HG03097 (cell line): ENCODE data around the gene FPR3.
"Not testable (repeated sequence)": the region's sequence is repeated elsewhere in the genome, so short reads cannot be mapped to it uniquely, and the experiment has no call there.

Experiments
- ATAC-seq: cut with Tn5 transposase; IDR thresholded peaks from one replicate; pipeline ENCODE4 v1.9.1; 2021; ENCODE audit not compliant: unreplicated experiment, low FRiP score

FPR3 gene, protein sequence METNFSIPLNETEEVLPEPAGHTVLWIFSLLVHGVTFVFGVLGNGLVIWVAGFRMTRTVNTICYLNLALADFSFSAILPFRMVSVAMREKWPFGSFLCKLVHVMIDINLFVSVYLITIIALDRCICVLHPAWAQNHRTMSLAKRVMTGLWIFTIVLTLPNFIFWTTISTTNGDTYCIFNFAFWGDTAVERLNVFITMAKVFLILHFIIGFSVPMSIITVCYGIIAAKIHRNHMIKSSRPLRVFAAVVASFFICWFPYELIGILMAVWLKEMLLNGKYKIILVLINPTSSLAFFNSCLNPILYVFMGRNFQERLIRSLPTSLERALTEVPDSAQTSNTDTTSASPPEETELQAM

DNA sequence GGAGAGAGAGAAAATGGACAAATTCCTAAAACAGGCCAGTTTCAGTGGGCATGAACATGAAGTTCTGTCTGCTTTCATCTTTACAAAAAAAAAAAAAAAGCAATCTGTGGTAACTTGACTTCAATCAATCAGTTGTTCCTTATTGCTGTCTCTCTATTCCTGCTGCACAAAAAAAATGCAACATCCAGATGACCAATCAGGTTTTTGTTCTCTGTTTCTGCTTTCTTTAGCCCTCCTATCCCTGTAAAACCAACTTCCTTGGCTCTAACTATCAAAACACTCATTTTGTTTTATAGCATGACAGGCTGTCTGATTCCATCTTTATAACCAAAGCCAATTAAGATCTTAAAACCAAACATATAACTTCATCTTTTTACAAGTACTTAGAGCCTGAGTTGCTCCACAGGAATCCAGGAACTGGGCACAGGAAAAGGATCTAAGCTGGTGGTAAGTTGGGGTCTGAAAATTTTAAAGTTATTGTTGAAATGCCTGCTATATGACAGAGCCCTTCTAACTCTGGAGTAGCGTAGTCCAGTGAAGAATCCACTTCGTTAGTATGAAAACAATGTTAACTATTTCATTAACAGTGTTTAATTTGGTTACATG, at the start of gene FPR3:
Gene FPR3, plus strand, starts transcription at position 273 of the 606 bp plus-strand sequence. CDS start 28,592 bp downstream, outside the sequence.
- no peak for ATAC-seq

DNA sequence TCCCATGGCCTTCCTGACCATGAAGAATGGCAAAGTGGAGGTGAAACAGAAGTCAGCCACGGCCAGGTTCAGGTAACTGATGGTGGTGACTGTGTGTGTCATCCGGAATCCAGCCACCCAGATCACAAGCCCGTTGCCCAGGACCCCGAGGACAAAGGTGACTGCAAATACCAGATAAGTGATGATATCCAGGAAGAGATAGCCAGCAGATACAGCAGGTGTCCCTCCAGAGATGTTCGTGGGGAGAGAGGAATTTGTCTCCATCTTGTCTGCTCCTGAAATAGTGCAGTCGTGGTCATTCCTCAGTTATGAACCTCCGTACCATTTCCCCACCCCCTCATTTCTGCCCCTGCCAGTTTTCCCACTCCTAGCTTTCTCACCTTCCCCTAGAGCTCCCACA, 48.2 kb upstream of the FPR3 start:
- ATAC-seq = no peak

DNA sequence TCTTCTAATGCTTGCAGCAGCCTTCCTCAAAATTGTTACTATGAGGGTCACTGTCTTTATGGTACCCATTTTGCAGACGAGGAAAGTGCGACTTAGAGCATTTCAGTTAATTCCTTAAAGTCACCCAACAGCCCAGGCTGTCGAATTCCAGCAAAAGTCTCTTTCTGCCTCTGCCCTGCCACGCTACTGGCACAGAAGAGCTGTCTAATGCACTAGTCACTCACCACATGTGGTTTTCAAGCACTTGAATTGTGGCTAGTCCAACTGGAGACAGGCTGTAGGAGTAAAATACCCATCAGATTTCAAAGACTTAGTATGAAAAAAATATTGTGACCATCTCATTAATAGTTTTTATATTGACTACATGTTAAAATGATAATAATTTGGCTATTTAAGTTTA, 45.0 kb upstream of the FPR3 start:
- ATAC-seq = no peak

DNA sequence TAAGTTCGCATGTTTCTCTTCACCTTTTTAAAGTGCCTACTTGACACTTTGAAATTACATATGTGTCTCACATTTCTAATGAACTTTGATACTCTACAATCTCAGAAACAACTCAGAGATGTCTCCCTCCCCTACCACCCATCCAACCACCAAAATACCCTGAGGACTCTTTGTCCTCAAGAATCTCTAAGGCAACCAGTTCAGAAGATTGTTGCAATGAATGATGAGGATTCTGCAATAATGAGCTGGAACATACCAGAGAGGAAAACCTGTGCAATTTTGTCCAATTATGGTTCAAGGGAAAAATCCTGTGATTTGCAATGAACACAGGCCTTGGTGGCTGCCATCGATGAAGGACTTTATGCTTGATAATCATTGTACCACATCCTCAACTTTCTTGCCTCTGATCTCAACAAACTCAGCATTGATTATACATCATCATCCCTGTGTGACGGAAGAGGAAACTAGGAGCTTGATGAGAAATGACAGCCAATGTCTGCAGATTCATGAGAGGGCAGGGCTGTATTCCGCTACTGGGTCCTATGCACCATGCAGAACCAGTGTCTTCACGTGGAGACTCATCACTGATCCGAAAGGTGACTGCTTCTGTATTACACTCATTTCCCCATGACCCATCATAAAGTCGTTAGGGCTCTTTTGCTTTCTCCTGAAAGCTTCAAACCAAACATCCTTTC, 44.4 kb upstream of the FPR3 start:
- ATAC-seq = no peak

DNA sequence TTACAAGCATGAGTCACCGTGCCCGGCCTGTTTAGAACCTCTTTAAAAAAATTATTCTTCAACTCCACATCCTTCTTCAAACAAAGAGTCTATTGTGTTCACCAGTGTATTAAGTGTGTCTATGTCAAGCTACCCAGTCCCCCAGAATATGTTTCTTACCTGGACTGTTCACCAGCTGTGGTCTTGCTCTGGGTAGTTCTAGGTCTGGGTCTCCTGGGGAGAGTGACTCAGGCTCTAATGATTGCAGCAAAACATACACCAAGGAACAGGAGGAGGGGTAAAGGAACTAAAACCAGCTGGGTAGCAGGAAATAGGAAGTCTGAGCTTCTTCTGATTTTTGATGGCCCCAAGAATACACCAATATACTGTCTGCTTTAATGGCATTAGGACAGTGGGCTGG, 43.3 kb upstream of the FPR3 start, which contains the start of gene FPR1:
Gene FPR1, minus strand, starts transcription at position 224 of the 400 bp plus-strand sequence. CDS start 4,884 bp downstream, outside the sequence.
- no peak for ATAC-seq

DNA sequence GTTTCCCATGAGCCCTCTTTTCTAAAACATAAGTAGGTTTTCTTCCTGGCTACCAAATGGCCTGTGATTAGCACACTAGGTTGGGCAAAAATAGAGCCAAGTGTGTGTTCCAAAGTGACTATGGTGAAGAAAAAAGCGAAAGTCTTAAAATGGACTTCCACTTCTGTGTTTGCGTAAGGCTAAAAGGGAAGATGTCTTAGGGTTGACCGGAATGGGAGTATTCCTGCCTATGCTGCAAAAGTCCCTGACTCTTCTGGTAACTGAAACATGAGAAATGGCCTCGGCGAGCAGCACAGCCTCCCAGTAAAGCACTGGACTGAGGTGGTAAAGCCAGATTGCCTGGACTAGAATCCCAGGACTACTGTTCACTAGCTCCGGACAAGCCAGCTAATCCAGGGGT, 40.8 kb upstream of the FPR3 start:
- no peak for ATAC-seq

DNA sequence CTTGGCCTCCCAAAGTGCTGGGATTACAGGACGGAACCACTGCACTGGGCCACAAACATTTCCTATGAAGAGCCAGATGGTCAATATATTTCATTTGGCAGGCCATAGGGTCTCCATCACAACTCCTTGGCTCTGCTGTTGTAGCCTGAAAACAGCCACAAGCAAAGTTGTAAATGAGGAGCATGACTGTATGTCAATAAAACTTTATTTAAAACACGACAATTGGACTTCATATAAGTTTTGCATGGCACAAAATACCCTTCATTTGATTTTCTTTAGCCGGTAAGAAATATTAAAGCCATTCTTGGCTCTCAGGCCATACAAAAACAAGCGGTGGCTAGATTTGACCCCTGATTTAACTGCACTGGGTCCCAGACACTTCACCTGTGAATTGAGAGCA, 40.2 kb upstream of the FPR3 start:
- no peak for ATAC-seq

DNA sequence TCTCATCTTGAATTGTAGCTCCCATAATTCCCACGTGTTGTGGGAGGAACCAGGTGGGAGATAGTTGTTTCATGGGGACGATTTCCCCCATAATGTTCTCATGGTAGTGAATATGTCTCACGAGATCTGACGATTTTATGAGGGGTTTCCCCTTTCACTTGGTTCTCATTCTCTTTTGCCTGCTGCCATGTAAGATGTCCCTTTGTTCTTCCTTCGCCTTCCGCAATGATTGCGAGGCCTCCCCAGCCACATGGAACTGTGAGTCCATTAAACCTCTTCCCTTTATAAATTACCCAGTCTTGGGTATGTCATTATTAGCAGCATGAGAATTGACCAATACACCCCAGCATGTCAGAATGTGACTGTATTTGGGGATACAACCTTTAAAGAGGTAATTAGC, 39.4 kb upstream of the FPR3 start:
- ATAC-seq = no peak

DNA sequence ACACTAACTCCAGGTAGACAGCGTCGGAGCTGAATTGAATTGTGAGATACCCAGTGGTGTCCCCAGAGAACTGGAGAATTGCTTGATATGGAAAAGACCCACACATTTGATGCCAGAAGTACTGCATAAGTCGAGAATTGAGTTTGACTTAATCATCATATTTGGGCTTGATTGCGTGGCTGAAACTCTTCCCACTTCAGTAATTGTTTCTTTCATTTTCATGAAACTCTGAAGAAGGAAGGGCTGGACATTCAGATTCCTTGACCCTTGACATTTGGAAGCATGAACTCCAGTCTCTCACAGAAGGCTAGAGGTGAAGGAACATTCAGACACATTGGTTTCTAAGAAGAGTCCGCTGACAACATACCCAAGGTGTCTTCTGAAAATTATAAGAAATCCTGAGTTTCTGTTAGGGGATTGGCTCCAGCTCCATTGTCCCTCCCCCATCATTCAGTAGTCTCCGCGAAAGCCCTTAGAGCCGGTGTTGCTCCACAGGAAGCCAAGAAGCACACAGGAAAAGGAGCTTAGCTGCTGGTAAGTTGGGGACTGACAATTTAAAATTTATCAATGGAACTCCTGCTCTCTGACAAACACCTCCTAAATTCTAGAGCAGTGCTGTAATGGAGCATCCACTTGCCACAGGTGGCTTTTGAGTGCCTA, 34.1 kb upstream of the FPR3 start, which contains the start of gene FPR2:
Gene FPR2, plus strand, starts transcription at position 484 of the 660 bp plus-strand sequence. CDS start 7,479 bp downstream, outside the sequence.
- ATAC-seq = no peak

DNA sequence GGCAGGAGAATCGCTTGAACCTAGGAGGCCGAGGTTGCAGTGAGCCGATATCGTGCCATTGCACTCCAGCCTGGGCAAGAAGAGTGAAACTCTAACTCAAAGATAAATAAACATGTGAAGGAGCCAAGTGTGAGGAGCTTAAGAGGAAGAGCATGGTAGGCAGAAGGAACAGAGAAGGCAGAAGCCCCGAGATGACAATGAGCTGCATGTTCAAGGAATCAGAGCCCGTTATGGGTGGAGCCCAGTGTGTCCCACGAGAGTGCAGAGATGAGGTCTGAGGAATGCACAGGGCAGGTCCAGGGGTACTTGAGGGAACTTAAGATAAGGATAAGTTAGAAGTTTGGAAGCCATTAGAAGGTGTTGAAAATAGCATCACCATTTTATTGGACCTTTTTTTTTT, 33.3 kb upstream of the FPR3 start:
- no peak for ATAC-seq

DNA sequence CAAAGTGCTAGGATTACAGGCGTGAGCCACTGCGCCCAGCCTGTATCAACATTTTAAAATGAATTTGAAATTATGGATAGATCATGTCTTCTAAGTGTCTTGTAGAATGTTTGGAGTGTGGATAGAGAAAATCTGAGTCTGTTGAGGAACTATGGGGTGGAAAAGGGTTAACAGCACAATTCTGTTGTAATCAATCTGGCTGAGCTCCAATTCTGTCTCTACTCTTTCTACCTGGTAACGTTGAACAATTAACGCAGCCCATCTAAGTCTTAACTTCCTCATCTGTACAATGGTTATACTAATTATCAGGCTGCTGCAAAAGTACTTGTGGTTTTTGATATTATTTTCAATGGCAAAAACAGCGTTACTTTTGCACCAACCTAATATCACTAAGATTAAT, 29.9 kb upstream of the FPR3 start:
- ATAC-seq = no peak

DNA sequence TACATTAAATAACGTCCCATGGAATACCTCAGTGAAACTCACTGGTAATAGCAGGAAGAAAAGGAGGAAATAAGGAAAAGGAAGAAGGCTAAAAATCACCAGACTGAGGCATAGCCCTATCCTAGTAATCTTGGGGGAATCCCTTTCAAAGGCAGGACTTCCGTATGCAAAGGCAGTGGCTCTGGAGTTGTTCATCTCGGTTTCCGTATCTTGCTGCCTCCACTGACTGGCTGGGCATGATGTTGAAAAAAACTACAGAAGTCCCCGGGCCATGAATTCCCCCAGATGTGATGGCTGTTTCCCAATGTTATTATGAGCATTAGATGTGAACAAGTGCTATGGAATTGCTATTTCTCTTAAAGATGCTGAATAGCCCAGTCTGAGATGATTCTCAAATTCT, 28.5 kb upstream of the FPR3 start:
- no peak for ATAC-seq

DNA sequence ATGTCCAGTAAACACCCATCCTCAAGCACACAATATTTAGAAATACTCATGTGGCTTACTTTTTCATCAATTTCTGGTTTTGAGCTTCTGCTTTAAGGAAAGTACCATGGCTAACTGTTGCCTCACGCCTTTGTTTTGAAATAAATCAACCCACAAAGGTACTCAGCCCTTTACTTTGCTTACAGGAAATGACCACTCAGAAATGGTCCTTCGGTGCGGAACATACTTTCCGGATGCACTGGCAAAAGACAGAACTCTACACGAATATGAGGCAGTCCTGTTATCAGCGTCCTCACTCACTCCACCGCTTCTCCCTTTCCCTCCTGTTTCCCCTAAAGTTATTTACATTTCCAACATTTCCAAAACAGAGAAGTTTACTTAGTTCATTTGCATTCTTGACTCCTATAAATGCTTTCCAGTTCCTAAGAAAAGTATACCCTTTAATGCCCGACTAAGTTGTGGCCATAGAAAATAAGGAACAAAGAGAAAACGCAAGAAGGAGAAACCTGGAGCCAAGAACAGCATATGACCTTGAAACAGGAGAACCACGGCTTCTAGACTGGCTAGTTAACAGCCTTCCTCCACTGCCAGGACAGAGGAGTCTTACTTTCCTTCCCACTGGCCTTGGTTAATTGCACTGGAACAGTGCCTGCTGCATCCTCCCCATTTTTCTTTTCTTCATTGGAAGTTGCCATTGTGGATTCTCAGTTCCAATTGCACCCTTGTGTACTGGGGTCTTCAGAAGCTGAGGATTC, 23.4 kb upstream of the FPR3 start:
- ATAC-seq = no peak

DNA sequence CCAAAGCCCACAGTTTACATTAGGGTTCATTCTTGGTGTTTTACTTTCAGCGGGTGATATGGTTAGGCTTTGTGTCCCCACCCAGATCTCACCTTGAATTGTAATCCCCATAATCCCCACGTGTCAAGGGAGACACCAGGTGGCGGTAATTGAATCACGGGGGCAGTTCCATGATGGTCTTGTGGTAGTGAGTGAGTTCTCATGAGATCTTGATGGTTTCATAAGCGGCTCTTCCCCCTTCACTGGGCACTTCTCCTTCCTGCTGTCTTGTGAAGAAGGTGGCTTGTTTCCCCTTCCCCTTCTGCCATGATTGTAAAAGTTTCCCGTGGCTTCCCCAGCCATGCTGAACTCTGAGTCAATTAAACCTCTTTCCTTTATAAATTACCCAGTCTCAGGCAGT, 22.0 kb upstream of the FPR3 start:
- ATAC-seq = no peak

DNA sequence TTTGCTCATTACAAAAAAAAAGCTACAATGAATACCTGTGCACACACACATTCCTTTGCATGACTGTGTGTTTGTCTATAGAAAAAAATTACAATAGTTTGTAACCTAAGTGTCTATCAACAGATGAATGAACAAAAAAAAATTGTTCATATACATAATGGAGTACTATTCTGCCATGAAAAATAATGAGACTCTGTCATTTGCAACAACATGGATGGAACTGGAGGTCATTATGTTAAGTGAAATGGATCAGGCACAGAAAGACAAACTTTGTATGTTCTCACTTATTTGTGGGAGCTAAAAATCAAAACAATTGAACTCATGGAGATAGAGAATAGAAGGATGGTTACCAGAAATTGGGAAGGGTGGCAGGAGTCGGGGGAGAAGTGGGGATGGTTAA, 18.4 kb upstream of the FPR3 start:
- ATAC-seq = not testable (repeated sequence)

DNA sequence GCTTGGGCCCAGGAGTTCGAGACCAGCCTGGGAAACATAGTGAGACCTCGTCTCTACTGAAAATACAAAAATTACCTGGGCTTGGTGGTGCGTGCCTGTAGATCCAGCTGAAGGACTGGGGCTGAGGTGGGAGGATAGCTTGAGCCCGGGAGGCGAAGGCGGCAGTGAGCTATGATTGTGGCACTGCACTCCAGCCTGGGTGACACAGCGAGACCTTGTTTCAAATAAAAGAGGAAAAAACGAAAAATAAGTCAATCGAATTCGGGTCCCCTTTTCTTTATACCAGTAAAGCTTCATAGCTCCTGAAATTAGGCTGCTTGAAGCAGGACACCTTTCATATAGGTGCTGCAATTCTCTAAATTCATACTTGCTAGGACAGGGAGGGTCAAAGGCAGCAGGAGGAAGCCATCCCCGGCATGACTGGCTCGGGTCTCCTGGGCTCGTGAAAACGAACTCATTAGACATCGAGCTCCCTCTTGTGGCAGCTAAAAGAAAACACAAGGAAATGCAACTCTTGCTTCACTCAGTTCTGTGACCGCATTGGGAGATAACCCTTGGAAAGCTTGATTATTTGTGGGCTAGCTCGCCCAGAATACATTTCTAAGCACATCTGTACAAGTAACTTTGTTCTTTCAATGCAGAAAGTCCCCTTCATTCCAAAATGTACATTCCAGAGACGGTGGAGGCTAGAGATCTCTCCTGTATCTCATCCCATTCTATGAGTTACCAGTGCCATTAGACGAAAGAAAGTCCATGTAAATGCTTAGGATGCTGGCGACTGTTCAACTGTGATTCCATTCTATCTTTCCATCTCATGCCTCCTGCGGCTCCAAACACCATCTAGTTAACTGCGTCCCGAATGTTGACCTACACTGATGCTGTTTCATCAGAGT, 17.1 kb upstream of the FPR3 start:
- no peak for ATAC-seq

DNA sequence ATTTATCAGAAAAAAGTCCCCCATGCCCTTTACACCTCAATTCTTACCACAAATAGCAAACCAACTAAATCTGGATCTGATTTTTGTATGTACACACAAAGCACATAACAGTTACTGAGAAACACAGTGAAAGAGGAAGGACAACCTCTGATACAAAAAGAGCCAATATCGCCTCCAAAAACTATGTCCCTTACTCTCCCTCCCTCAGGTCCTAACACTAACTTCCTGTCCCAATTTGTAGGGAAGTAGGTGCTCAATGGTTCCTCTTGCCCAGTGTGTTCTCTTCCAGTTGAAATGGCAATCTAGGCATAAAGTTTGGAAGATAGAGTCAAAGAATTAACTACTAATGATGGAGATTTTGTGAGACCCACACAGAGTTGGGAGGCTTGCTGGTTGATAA, 15.8 kb upstream of the FPR3 start:
- ATAC-seq = no peak

DNA sequence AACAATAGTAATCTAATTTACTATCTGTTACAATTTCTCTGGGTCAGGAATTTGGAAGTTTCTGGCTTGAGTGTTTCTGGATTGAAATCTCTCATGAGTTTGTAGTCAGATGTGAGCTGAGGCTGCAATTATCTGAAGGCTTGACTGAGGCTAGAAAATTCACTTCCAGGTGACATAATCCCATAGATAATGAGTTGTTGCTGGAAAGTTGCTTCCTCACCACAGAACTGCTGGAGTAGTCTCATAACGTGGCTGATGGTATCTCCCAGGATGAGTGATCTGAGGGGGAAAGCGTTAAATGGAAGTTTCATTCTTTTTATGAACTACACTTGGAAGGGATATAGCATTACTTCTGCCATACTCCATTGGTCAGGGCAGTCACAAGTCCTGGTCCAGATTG, 15.3 kb upstream of the FPR3 start:
- ATAC-seq = no peak

DNA sequence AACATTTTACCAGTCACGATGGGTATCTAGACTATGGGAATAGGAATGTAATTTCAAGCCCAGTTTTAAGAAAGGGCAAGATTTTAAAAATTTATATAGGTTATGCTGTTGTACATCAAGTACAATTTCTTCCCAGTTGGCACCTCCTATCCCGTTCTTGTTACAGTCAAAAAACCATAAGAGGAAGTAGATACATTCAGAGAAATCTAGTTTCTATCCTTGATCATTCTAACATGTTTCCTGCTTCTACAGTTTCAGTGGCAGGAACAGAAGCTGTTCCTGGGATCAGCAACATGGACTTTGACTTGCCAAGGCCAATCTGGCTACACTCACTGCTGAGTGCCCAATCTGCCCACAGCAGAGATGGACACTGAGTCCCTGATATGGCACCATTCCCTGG, 14.7 kb upstream of the FPR3 start:
- no peak for ATAC-seq
